Measurements from ENCODE around the gene FBXW11. TPM values are rescaled to one million over a fixed set of nuclear protein-coding genes. Genes with fewer than 3 reads are reported as not detected.

Gene FBXW11
- total and polyA plus RNA-seq, 2 donors from 2014 or later, result 16.0 to 44.4 TPM

- no peak overlapping the region for H3K4me3 ChIP-seq (ENCODE audit: low read length in 3 of 3)
- intact Hi-C loops (cut with DNase I), result no loop called here
- H3K27me3 ChIP-seq (ENCODE audit: control insufficient read depth, insufficient read depth, low read length), result no peaks in the 10 kb centered on the region
- FAIRE-seq (no peak), DNase-seq (no peak)
- TF ChIP-seq, protein P1, sequence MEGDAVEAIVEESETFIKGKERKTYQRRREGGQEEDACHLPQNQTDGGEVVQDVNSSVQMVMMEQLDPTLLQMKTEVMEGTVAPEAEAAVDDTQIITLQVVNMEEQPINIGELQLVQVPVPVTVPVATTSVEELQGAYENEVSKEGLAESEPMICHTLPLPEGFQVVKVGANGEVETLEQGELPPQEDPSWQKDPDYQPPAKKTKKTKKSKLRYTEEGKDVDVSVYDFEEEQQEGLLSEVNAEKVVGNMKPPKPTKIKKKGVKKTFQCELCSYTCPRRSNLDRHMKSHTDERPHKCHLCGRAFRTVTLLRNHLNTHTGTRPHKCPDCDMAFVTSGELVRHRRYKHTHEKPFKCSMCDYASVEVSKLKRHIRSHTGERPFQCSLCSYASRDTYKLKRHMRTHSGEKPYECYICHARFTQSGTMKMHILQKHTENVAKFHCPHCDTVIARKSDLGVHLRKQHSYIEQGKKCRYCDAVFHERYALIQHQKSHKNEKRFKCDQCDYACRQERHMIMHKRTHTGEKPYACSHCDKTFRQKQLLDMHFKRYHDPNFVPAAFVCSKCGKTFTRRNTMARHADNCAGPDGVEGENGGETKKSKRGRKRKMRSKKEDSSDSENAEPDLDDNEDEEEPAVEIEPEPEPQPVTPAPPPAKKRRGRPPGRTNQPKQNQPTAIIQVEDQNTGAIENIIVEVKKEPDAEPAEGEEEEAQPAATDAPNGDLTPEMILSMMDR (IDR thresholded peaks at IDR 0.05; ENCODE audit: borderline replicate concordance, extremely low read depth, insufficient read depth), result no peak
- H3K36me3 ChIP-seq (ENCODE audit: control insufficient read depth in 2 of 3, insufficient read depth in 3 of 3, low read length in 3 of 3), result peaks cover 0 to 3% (median 3%) of the 10 kb centered on the region in 3 donors
- no peak overlapping the region for H3K9ac ChIP-seq (ENCODE audit: low read length in 3 of 3)
- no peak overlapping the region for H3K27ac ChIP-seq (ENCODE audit: low read depth in 2 of 2, low read length in 2 of 2)
- H3K9me3 ChIP-seq (ENCODE audit: control insufficient read depth in 2 of 3, insufficient read depth in 1 of 3, low read length in 3 of 3), result no peaks in the 10 kb centered on the region
- H3K4me1 ChIP-seq (ENCODE audit: control insufficient read depth in 2 of 3, insufficient read depth in 2 of 3, low read depth in 1 of 3, low read length in 3 of 3), result peaks cover 0 to 16% (median 16%) of the 10 kb centered on the region in 3 donors
Observed at GRCh38 chr5:171957591-171958251, 48.7 kb downstream of the FBXW11 start.

DNA sequence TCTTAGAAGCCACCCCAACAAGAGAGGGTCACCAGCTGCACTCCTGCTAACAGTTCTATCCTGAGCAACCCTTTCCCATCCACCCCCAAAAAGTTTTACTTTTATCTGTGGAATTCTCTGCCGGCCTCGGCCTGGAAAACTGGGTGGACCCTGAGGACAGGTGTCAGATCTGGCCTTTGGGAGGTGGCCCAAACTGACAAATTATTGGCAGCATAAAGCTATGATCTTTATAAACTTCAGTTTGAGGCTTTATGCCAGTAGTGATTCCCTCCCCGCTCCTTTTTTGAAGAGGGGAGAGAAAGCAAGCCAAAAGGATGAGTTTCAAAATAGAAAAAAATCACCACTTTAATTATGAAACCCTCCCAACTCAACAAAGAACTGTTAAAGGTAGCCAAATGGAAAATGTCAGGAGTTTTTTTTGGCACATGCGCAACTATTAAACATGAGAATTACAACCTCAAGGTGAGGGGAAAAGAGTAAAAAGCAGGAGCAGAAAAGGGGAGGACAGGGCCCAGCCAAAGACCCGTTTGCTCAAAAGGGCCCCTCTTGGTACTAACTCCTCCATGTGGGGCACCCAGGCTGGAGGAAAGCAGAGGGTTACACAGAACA is 49.4 kb downstream of the FBXW11 start:
- H3K4me3 ChIP-seq (ENCODE audit: low read length in 3 of 3), result no peak overlapping the region
- H3K36me3 ChIP-seq (ENCODE audit: control insufficient read depth in 2 of 3, insufficient read depth in 3 of 3, low read length in 3 of 3), result peaks cover 0 to 3% (median 3%) of the 10 kb centered on the region in 3 donors
- TF ChIP-seq, protein P1 (IDR thresholded peaks at IDR 0.05; ENCODE audit: borderline replicate concordance, extremely low read depth, insufficient read depth), result no peak
- DNase-seq, result peak in 1 of 5 donors; percentile 37
- no peak overlapping the region for H3K27ac ChIP-seq (ENCODE audit: low read depth in 2 of 2, low read length in 2 of 2)
- no peaks in the 10 kb centered on the region for H3K27me3 ChIP-seq (ENCODE audit: control insufficient read depth, insufficient read depth, low read length)
- H3K9ac ChIP-seq (ENCODE audit: low read length in 3 of 3), result no peak overlapping the region
- intact Hi-C loops (cut with DNase I), result no loop called here
- no peaks in the 10 kb centered on the region for H3K9me3 ChIP-seq (ENCODE audit: control insufficient read depth in 2 of 3, insufficient read depth in 1 of 3, low read length in 3 of 3)
- H3K4me1 ChIP-seq (ENCODE audit: control insufficient read depth in 2 of 3, insufficient read depth in 2 of 3, low read depth in 1 of 3, low read length in 3 of 3), result peaks cover 0 to 16% (median 16%) of the 10 kb centered on the region in 3 donors
- FAIRE-seq, result no peak

GRCh38 chr5:171956314-171956713 is 50.1 kb downstream of the FBXW11 start:
- Histone ChIP-seq H3K4me1 (ENCODE audit: control insufficient read depth in 2 of 3, insufficient read depth in 2 of 3, low read depth in 1 of 3, low read length in 3 of 3) (peaks cover 0 to 16% (median 16%) of the 10 kb centered on the region in 3 donors), H3K9ac (ENCODE audit: low read length in 3 of 3) (no peak overlapping the region), H3K4me3 (ENCODE audit: low read length in 3 of 3) (no peak overlapping the region), H3K9me3 (ENCODE audit: control insufficient read depth in 2 of 3, insufficient read depth in 1 of 3, low read length in 3 of 3) (no peaks in the 10 kb centered on the region), H3K36me3 (ENCODE audit: control insufficient read depth in 2 of 3, insufficient read depth in 3 of 3, low read length in 3 of 3) (peaks cover 0 to 3% (median 3%) of the 10 kb centered on the region in 3 donors), H3K27me3 (ENCODE audit: control insufficient read depth, insufficient read depth, low read length) (no peaks in the 10 kb centered on the region), H3K27ac (ENCODE audit: low read depth in 2 of 2, low read length in 2 of 2) (no peak overlapping the region)
- no peak for FAIRE-seq
- intact Hi-C loops (cut with DNase I), result no loop called here
- no peak for DNase-seq
- TF ChIP-seq, protein P1 (IDR thresholded peaks at IDR 0.05; ENCODE audit: borderline replicate concordance, extremely low read depth, insufficient read depth), result no peak
